Measurements from ENCODE around the gene PLCXD1.
"Not testable (repeated sequence)": the region's sequence is repeated elsewhere in the genome, so short reads cannot be mapped to it uniquely, and the experiment has no call there.

PLCXD1 gene

GRCh38 chrX:281166-281999 is at the start of gene PLCXD1:
TSS of gene PLCXD1 (plus strand) at chrX:281381. CDS start at chrX:284188, 2,807 bp downstream.
- no peak for DNase-seq (ENCODE audit: low read depth in 3 of 3)

GRCh38 chrX:231637-232277 is 49.4 kb upstream of the PLCXD1 start:
- not testable (repeated sequence) for DNase-seq (ENCODE audit: low read depth in 3 of 3)

GRCh38 chrX:232278-232655 is 48.9 kb upstream of the PLCXD1 start:
- not testable (repeated sequence) for DNase-seq (ENCODE audit: low read depth in 3 of 3)

- not testable (repeated sequence) for DNase-seq (ENCODE audit: low read depth in 3 of 3)
Measured at GRCh38 chrX:236201-236600, 45.0 kb upstream of the PLCXD1 start.

GRCh38 chrX:250965-251364 is 30.2 kb upstream of the PLCXD1 start:
- no peak for DNase-seq (ENCODE audit: low read depth in 3 of 3)

- not testable (repeated sequence) for DNase-seq (ENCODE audit: low read depth in 3 of 3)
Measured at GRCh38 chrX:251396-252243, 29.6 kb upstream of the PLCXD1 start.

- DNase-seq (ENCODE audit: low read depth in 3 of 3): no peak
Measured at GRCh38 chrX:252244-252956, 28.8 kb upstream of the PLCXD1 start.

GRCh38 chrX:252957-253291 is 28.3 kb upstream of the PLCXD1 start:
- DNase-seq (ENCODE audit: low read depth in 3 of 3): no peak

- no peak for DNase-seq (ENCODE audit: low read depth in 3 of 3)
Measured at GRCh38 chrX:253451-254297, 27.5 kb upstream of the PLCXD1 start.

GRCh38 chrX:254630-255215 is 26.5 kb upstream of the PLCXD1 start:
- no peak for DNase-seq (ENCODE audit: low read depth in 3 of 3)

- no peak for DNase-seq (ENCODE audit: low read depth in 3 of 3)
Measured at GRCh38 chrX:255923-256331, 25.3 kb upstream of the PLCXD1 start.

- not testable (repeated sequence) for DNase-seq (ENCODE audit: low read depth in 3 of 3)
Measured at GRCh38 chrX:257054-257453, 24.1 kb upstream of the PLCXD1 start.

- no peak for DNase-seq (ENCODE audit: low read depth in 3 of 3)
Measured at GRCh38 chrX:257681-258289, 23.4 kb upstream of the PLCXD1 start.

- DNase-seq (ENCODE audit: low read depth in 3 of 3): no peak
Measured at GRCh38 chrX:258291-259040, 22.7 kb upstream of the PLCXD1 start.

- no peak for DNase-seq (ENCODE audit: low read depth in 3 of 3)
Measured at GRCh38 chrX:259692-260355, 21.4 kb upstream of the PLCXD1 start.

- no peak for DNase-seq (ENCODE audit: low read depth in 3 of 3)
Measured at GRCh38 chrX:261167-261918, 19.8 kb upstream of the PLCXD1 start.

- DNase-seq (ENCODE audit: low read depth in 3 of 3): no peak
Measured at GRCh38 chrX:261919-262352, 19.2 kb upstream of the PLCXD1 start.

GRCh38 chrX:262381-262909 is 18.7 kb upstream of the PLCXD1 start:
- DNase-seq (ENCODE audit: low read depth in 3 of 3): no peak
